Common myeloid progenitor, CD34-positive (primary cell): ENCODE results near the gene DCHS2. TPM values are rescaled to one million over a fixed set of nuclear protein-coding genes. Genes with fewer than 3 reads are reported as not detected.

Experiments used
- CTCF ChIA-PET: fragments of 350-600 bp; sonication (Branson Sonifier 250); formaldehyde crosslinking; loops from one replicate; lab custom pipeline; 2021; ENCODE audit warnings: antibody characterized with exemption; lab: Charles Lee
- POLR2A ChIA-PET: fragments of 350-600 bp; sonication (Branson Sonifier 250); formaldehyde crosslinking; loops from one replicate; lab custom pipeline; 2021; ENCODE audit warnings: antibody characterized with exemption; lab: Charles Lee
- DNase-seq, 3 donors: peaks; one replicate each; pipeline versions ENCODE4 v3.0.0 to v3.0.0-alpha.2; 2013
- H3K27ac ChIP-seq, 2 experiments: 1 replicate in 1 of 2; 2 replicates in 1 of 2; pipeline ENCODE4 v1.7.0; 2013; ENCODE audit warnings: inconsistent platforms in 2 of 2, low read length in 2 of 2, mild to moderate bottlenecking in 2 of 2, low read depth in 1 of 2, moderate library complexity in 1 of 2; ENCODE audit not compliant: severe bottlenecking in 2 of 2, insufficient read depth in 1 of 2, poor library complexity in 1 of 2
- H3K27me3 ChIP-seq, 5 experiments: replicated peaks in 2 of 5; 1 replicate in 3 of 5; 2 replicates in 2 of 5; pipeline versions ENCODE4 v1.6.1 to v1.7.0; 2013; ENCODE audit warnings: low read length in 4 of 5, mild to moderate bottlenecking in 2 of 5, moderate library complexity in 2 of 5, inconsistent platforms in 1 of 5; ENCODE audit not compliant: insufficient read depth in 5 of 5, control insufficient read depth in 4 of 5
- H3K36me3 ChIP-seq, 4 experiments: 1 replicate in 2 of 4; 2 replicates in 2 of 4; pipeline versions ENCODE4 v1.6.1 to v1.7.0; 2013; ENCODE audit warnings: low read length in 3 of 4, control low read depth in 1 of 4, mild to moderate bottlenecking in 1 of 4; ENCODE audit not compliant: control insufficient read depth in 4 of 4, insufficient read depth in 4 of 4
- H3K4me1 ChIP-seq, 4 experiments: 1 replicate in 3 of 4; 2 replicates in 1 of 4; pipeline versions ENCODE4 v1.6.1 to v1.7.1; 2013; ENCODE audit warnings: low read length in 3 of 4, mild to moderate bottlenecking in 3 of 4, control low read depth in 1 of 4, inconsistent platforms in 1 of 4, moderate library complexity in 1 of 4; ENCODE audit not compliant: control insufficient read depth in 4 of 4, insufficient read depth in 4 of 4; ENCODE audit errors: control extremely low read depth in 1 of 4
- H3K4me3 ChIP-seq, 7 experiments: 1 replicate in 4 of 7; 2 replicates in 3 of 7; pipeline versions ENCODE4 v1.5.1 to v1.7.0; 2013; ENCODE audit warnings: mild to moderate bottlenecking in 7 of 7, low read length in 6 of 7, moderate library complexity in 6 of 7, inconsistent platforms in 2 of 7, low read depth in 2 of 7, control low read depth in 1 of 7; ENCODE audit not compliant: insufficient read depth in 4 of 7, control insufficient read depth in 1 of 7; ENCODE audit errors: extremely low read depth in 1 of 7
- H3K9me3 ChIP-seq, 5 experiments: 1 replicate in 4 of 5; 2 replicates in 1 of 5; pipeline versions ENCODE4 v1.6.1 to v1.7.1; 2013; ENCODE audit warnings: low read length in 4 of 5, mild to moderate bottlenecking in 2 of 5, inconsistent platforms in 1 of 5, low read depth in 1 of 5, moderate library complexity in 1 of 5; ENCODE audit not compliant: control insufficient read depth in 4 of 5, insufficient read depth in 2 of 5; ENCODE audit errors: control extremely low read depth in 1 of 5
- WGBS: methylation state at CpG from one replicate; pipeline ENCODE4 v1.1.5; 2013; ENCODE audit not compliant: insufficient coverage; 5-methylcytosine and 5-hydroxymethylcytosine counted together
- polyA plus RNA-seq: library from polyadenylated mRNA; unstranded; fragments of 120-200 nt; gene quantifications from one replicate; pipeline ENCODE4 v1.2.1, GENCODE V29; 2013

The DCHS2 gene
- polyA plus RNA-seq, result not detected

GRCh38 chr4:154491341-154492271 is at the start of gene DCHS2:
Gene DCHS2 (minus strand): TSS chr4:154491799. CDS start chr4:154491355, 444 bp downstream.
- 0% methylated on average over 22 of the region's 53 CpGs for WGBS
- POLR2A ChIA-PET, result interaction anchor here (0.7 kb wide), 1 partner anchor 716 kb away, joined by 3 read pairs; no protein-coding TSS in a partner anchor
- Histone ChIP-seq H3K9me3 (peaks cover 0 to 14% (median 0%) of the 10 kb centered on the region in 5 experiments), H3K27me3 (peaks cover 10 to 94% (median 42%) of the 10 kb centered on the region in 5 experiments), H3K36me3 (no peaks in the 10 kb centered on the region), H3K27ac (no peak within 1 kb of the TSS), H3K4me1 (peaks cover 0 to 28% (median 18%) of the 10 kb centered on the region in 4 experiments), H3K4me3 (peak within 1 kb of the TSS in 6 of 7 experiments; percentile 32 to 73 (median 58))
- DNase-seq, result peak; percentile 21 to 63 (median 57)
- CTCF ChIA-PET, result interaction anchor here (0.8 to 1.4 kb wide), 3 partner anchors 10 to 146 kb away, joined by 3 to 5 read pairs (median 3); no protein-coding TSS in a partner anchor

GRCh38 chr4:154534296-154534695 is 42.7 kb upstream of the DCHS2 start:
- H3K27me3 ChIP-seq, result no peaks in the 10 kb centered on the region
- H3K36me3 ChIP-seq, result peaks cover 5 to 23% (median 17%) of the 10 kb centered on the region in 4 experiments
- H3K9me3 ChIP-seq, result no peaks in the 10 kb centered on the region
- ChIA-PET CTCF (interaction anchor here (1.1 kb wide), 1 partner anchor 28 kb away, joined by 5 read pairs; no protein-coding TSS in a partner anchor), POLR2A (no interaction called here)
- no CpG with 5 or more reads among the region's 1 CpG for WGBS
- DNase-seq, result no peak
- no peak overlapping the region for H3K4me3 ChIP-seq
- H3K27ac ChIP-seq, result no peak overlapping the region
- H3K4me1 ChIP-seq, result no peaks in the 10 kb centered on the region

GRCh38 chr4:154529728-154530519 is 38.3 kb upstream of the DCHS2 start:
- Histone ChIP-seq H3K4me1 (peaks cover 0 to 5% (median 0%) of the 10 kb centered on the region in 4 experiments), H3K27me3 (no peaks in the 10 kb centered on the region), H3K27ac (no peak overlapping the region), H3K9me3 (no peaks in the 10 kb centered on the region), H3K36me3 (no peaks in the 10 kb centered on the region), H3K4me3 (no peak overlapping the region)
- ChIA-PET POLR2A (no interaction called here), CTCF (interaction anchor here (0.5 to 1.7 kb wide), 3 partner anchors 29 to 116 kb away, joined by 3 to 4 read pairs (median 3); no protein-coding TSS in a partner anchor)
- DNase-seq, result no peak
- WGBS, result 92% methylated on average over 4 of the region's 4 CpGs

GRCh38 chr4:154528869-154529268 is 37.3 kb upstream of the DCHS2 start:
- Histone ChIP-seq H3K4me3 (no peak overlapping the region), H3K4me1 (peaks cover 0 to 5% (median 0%) of the 10 kb centered on the region in 4 experiments), H3K9me3 (no peaks in the 10 kb centered on the region), H3K27me3 (no peaks in the 10 kb centered on the region), H3K36me3 (no peaks in the 10 kb centered on the region), H3K27ac (no peak overlapping the region)
- ChIA-PET CTCF (interaction anchor here (0.9 to 1.7 kb wide), 2 partner anchors 24 to 30 kb away, joined by 4 read pairs; no protein-coding TSS in a partner anchor), POLR2A (no interaction called here)
- no peak for DNase-seq
- 94% methylated on average over 2 of the region's 2 CpGs for WGBS

GRCh38 chr4:154527308-154527707 is 35.7 kb upstream of the DCHS2 start:
- Histone ChIP-seq H3K27me3 (no peaks in the 10 kb centered on the region), H3K36me3 (no peaks in the 10 kb centered on the region), H3K27ac (no peak overlapping the region), H3K9me3 (no peaks in the 10 kb centered on the region), H3K4me1 (peaks cover 0 to 5% (median 0%) of the 10 kb centered on the region in 4 experiments), H3K4me3 (no peak overlapping the region)
- DNase-seq, result no peak
- ChIA-PET POLR2A (no interaction called here), CTCF (interaction anchor here (0.9 to 1.0 kb wide), 2 partner anchors 12 to 21 kb away, joined by 3 read pairs; no protein-coding TSS in a partner anchor)
- 100% methylated on average over 3 of the region's 4 CpGs for WGBS

GRCh38 chr4:154526151-154526550 is 34.6 kb upstream of the DCHS2 start:
- Histone ChIP-seq H3K9me3 (no peaks in the 10 kb centered on the region), H3K4me3 (no peak overlapping the region), H3K36me3 (no peaks in the 10 kb centered on the region), H3K4me1 (peaks cover 0 to 5% (median 0%) of the 10 kb centered on the region in 4 experiments), H3K27ac (no peak overlapping the region), H3K27me3 (peaks cover 0 to 2% (median 0%) of the 10 kb centered on the region in 5 experiments)
- POLR2A ChIA-PET, result interaction anchor here (0.6 kb wide), 1 partner anchor 235 kb away, joined by 10 read pairs; no protein-coding TSS in a partner anchor
- CTCF ChIA-PET, result no interaction called here
- DNase-seq, result peak in 2 of 3 donors; percentile 43 to 50
- WGBS, result 0% methylated on average over 1 of the region's 2 CpGs
